HEK293 (cell line): ENCODE results near the gene MYH7B.

Experiments used
- CTCF ChIA-PET: fragments of 350-600 bp; formaldehyde crosslinking; extraction: SDS; loops from one replicate; lab custom pipeline; 2021; ENCODE audit warnings: antibody characterized with exemption; lab: Yijun Ruan, JAX
- POLR2A ChIA-PET: fragments of 300-600 bp; formaldehyde crosslinking; extraction: SDS; loops from one replicate; lab custom pipeline; 2020; ENCODE audit warnings: antibody characterized with exemption, inconsistent platforms; lab: Yijun Ruan, JAX
- H3K27ac ChIP-seq: fragments of 200-500 bp; sonication (Bioruptor generic); 2 replicates; pipeline ENCODE4 v1.5.1; 2014; ENCODE audit warnings: low read depth, low read length, control low read depth, inconsistent platforms; ENCODE audit errors: extremely low read depth
- H3K36me3 ChIP-seq, 2 experiments: fragments of 200-500 bp in 1 of 2; sonication (Bioruptor generic) in 1 of 2; 1 replicate in 1 of 2; 2 replicates in 1 of 2; pipeline ENCODE4 v1.5.1; 2014 to 2017; ENCODE audit warnings: inconsistent platforms in 2 of 2, low read length in 2 of 2; ENCODE audit not compliant: control insufficient read depth in 2 of 2, insufficient read depth in 1 of 2
- H3K4me1 ChIP-seq: fragments of 200-500 bp; sonication (Bioruptor generic); 2 replicates; pipeline ENCODE4 v1.5.1; 2014; ENCODE audit warnings: mild to moderate bottlenecking, low read length, inconsistent platforms; ENCODE audit not compliant: control insufficient read depth, insufficient read depth
- H3K4me3 ChIP-seq: 2 replicates; pipeline ENCODE4 v1.5.1; 2011; ENCODE audit warnings: low read depth, mild to moderate bottlenecking, control low read depth, low read length, moderate library complexity
- H3K9me3 ChIP-seq: fragments of 200-500 bp; sonication (Bioruptor generic); 2 replicates; pipeline ENCODE4 v1.5.1; 2014; ENCODE audit warnings: low read depth, low read length, inconsistent platforms; ENCODE audit not compliant: control insufficient read depth, insufficient read depth
- BCL11A ChIP-seq: fragments of 450-650 bp; formaldehyde crosslinking; IDR thresholded peaks from 2 replicates; pipeline ENCODE4 v1.5.1; 2016; ENCODE audit warnings: low read depth, missing biosample characterization, missing genetic modification characterization
- IKZF3 ChIP-seq: fragments of 450-650 bp; IDR thresholded peaks from 2 replicates; pipeline ENCODE4 v1.5.0; 2018; ENCODE audit warnings: missing biosample characterization, mild to moderate bottlenecking, missing genetic modification characterization, moderate library complexity
- MZF1 ChIP-seq: fragments of 450-650 bp; formaldehyde crosslinking; IDR thresholded peaks from 2 replicates; pipeline ENCODE4 v1.5.1; 2017; ENCODE audit warnings: missing biosample characterization, missing genetic modification characterization, borderline replicate concordance
- SCRT1 ChIP-seq: fragments of 450-650 bp; formaldehyde crosslinking; IDR thresholded peaks from 2 replicates; pipeline ENCODE4 v1.5.1; 2016; ENCODE audit warnings: missing biosample characterization, missing genetic modification characterization, borderline replicate concordance
- SCRT2 ChIP-seq: fragments of 450-650 bp; formaldehyde crosslinking; IDR thresholded peaks from 2 replicates; pipeline ENCODE4 v1.5.1; 2016; ENCODE audit warnings: missing biosample characterization, missing genetic modification characterization
- ZIC2 ChIP-seq: fragments of 450-650 bp; formaldehyde crosslinking; IDR thresholded peaks from 2 replicates; pipeline ENCODE4 v1.5.1; 2016; ENCODE audit warnings: missing biosample characterization, missing genetic modification characterization
- ZNF184 ChIP-seq: fragments of 450-650 bp; IDR thresholded peaks from 2 replicates; pipeline ENCODE4 v1.5.1; 2018; ENCODE audit warnings: missing biosample characterization, mild to moderate bottlenecking, missing genetic modification characterization
- ZNF239 ChIP-seq: fragments of 450-650 bp; formaldehyde crosslinking; IDR thresholded peaks from 2 replicates; pipeline ENCODE4 v1.5.1; 2016; ENCODE audit warnings: missing biosample characterization, missing genetic modification characterization
- ZNF274 ChIP-seq, 2 experiments: fragments of 200-500 bp in 1 of 2; fragments of 450-650 bp in 1 of 2; sonication (Bioruptor generic) in 1 of 2; formaldehyde crosslinking in 1 of 2; IDR thresholded peaks; 2 replicates each; pipeline versions ENCODE4 v1.5.1 to v1.6.1; 2014 to 2016; ENCODE audit warnings: borderline replicate concordance in 1 of 2, inconsistent platforms in 1 of 2, low read length in 1 of 2, missing biosample characterization in 1 of 2, missing genetic modification characterization in 1 of 2
- ZNF311 ChIP-seq: fragments of 450-650 bp; formaldehyde crosslinking; IDR thresholded peaks from 2 replicates; pipeline ENCODE4 v1.5.1; 2017; ENCODE audit warnings: missing biosample characterization, missing genetic modification characterization, borderline replicate concordance
- ZNF354C ChIP-seq: fragments of 450-650 bp; formaldehyde crosslinking; IDR thresholded peaks from 2 replicates; pipeline ENCODE4 v1.5.1; 2016; ENCODE audit warnings: missing biosample characterization, missing genetic modification characterization, low read depth, borderline replicate concordance
- ZNF433 ChIP-seq: fragments of 450-650 bp; formaldehyde crosslinking; IDR thresholded peaks from 2 replicates; pipeline ENCODE4 v1.5.1; 2016; ENCODE audit warnings: missing biosample characterization, missing genetic modification characterization, low read depth
- ZNF488 ChIP-seq: fragments of 450-650 bp; formaldehyde crosslinking; IDR thresholded peaks from 2 replicates; pipeline ENCODE4 v1.5.1; 2016; ENCODE audit warnings: missing biosample characterization, missing genetic modification characterization
- ZNF768 ChIP-seq: fragments of 450-650 bp; formaldehyde crosslinking; IDR thresholded peaks from 2 replicates; pipeline ENCODE4 v1.5.1; 2018; ENCODE audit warnings: missing biosample characterization, mild to moderate bottlenecking, missing genetic modification characterization
- ZNF776 ChIP-seq: fragments of 450-650 bp; formaldehyde crosslinking; IDR thresholded peaks from 2 replicates; pipeline ENCODE4 v1.5.0; 2017; ENCODE audit warnings: missing biosample characterization, missing genetic modification characterization, borderline replicate concordance
- ZNF830 ChIP-seq: fragments of 450-650 bp; IDR thresholded peaks from 2 replicates; pipeline ENCODE4 v1.5.0; 2018; ENCODE audit warnings: missing biosample characterization, missing genetic modification characterization, low read depth, mild to moderate bottlenecking, moderate library complexity
- ZSCAN16 ChIP-seq: fragments of 450-650 bp; formaldehyde crosslinking; IDR thresholded peaks from 2 replicates; pipeline ENCODE4 v1.5.1; 2016; ENCODE audit warnings: missing biosample characterization, missing genetic modification characterization
- TF ChIP-seq, protein P1 (sequence below): fragments of 450-650 bp; formaldehyde crosslinking; IDR thresholded peaks from 2 replicates; pipeline ENCODE4 v1.5.1; 2017; ENCODE audit warnings: missing biosample characterization, missing genetic modification characterization

Gene MYH7B

GRCh38 chr20:34996243-34997028 is 40.8 kb downstream of the MYH7B start:
- H3K9me3 ChIP-seq, result no peaks in the 10 kb centered on the region
- no peak overlapping the region for H3K4me3 ChIP-seq
- no peak overlapping the region for H3K27ac ChIP-seq
- CTCF ChIA-PET, result no interaction called here
- H3K4me1 ChIP-seq, result no peaks in the 10 kb centered on the region
- no peak for TF ChIP-seq ZSCAN16 (tag by site-specific recombination)
- TF ChIP-seq SCRT1 (tag by site-specific recombination), result peak; percentile 95; the same call in 1 of the 2 replicates
- peak; percentile 97 for TF ChIP-seq SCRT2
- peaks cover 0 to 79% of the 10 kb centered on the region in 2 experiments; a peak in 1 of 3 replicates for H3K36me3 ChIP-seq
- POLR2A ChIA-PET, result interaction anchor here (0.8 kb wide), 1 partner anchor 10 kb away, joined by 3 read pairs; no protein-coding TSS in a partner anchor

DNA sequence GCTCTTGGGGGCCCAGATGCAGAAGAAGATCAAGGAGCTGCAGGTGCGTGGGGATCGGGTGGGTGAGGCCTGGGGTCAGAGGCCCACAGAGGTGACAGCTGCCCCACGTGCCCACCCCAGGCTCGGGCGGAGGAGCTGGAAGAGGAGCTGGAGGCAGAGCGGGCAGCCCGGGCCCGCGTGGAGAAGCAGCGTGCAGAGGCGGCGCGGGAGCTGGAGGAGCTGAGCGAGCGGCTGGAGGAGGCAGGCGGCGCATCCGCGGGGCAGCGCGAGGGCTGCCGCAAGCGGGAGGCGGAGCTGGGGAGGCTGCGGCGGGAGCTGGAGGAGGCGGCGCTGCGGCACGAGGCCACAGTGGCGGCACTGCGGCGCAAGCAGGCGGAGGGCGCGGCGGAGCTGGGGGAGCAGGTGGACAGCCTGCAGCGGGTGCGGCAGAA is 41.5 kb downstream of the MYH7B start:
- Histone ChIP-seq H3K4me3 (no peak overlapping the region), H3K27ac (no peak overlapping the region), H3K36me3 (peaks cover 0 to 86% of the 10 kb centered on the region in 2 experiments; a peak in 1 of 3 replicates)
- POLR2A ChIA-PET, result no interaction called here
- CTCF ChIA-PET, result interaction anchor here (1.8 kb wide), 1 partner anchor 123 kb away, joined by 6 read pairs; no protein-coding TSS in a partner anchor
- TF ChIP-seq ZNF239 (tag by site-specific recombination), result no peak
- no peak for TF ChIP-seq ZNF433 (tag by site-specific recombination)
- no peak for TF ChIP-seq ZIC2 (tag by site-specific recombination)
- TF ChIP-seq ZNF354C, result no peak
- no peak for TF ChIP-seq ZNF488
- no peak for TF ChIP-seq ZNF776 (tag by site-specific recombination)
- no peak for TF ChIP-seq ZNF274 (IDR thresholded peaks at IDR 0.05; ENCODE audit: low read length)
- no peak for TF ChIP-seq ZNF274 (tag by site-specific recombination; IDR thresholded peaks at IDR 0.05; ENCODE audit: borderline replicate concordance)
- no peak for TF ChIP-seq MZF1 (tag by site-specific recombination)
- TF ChIP-seq SCRT1 (tag by site-specific recombination), result no peak
- no peak for TF ChIP-seq ZNF768 (tag by site-specific recombination)
- no peak for TF ChIP-seq ZNF830 (tag by site-specific recombination)
- TF ChIP-seq IKZF3 (tag by site-specific recombination), result no peak
- no peak for TF ChIP-seq ZNF184 (tag by site-specific recombination)
- TF ChIP-seq ZNF311 (tag by site-specific recombination), result no peak
- TF ChIP-seq, protein P1, sequence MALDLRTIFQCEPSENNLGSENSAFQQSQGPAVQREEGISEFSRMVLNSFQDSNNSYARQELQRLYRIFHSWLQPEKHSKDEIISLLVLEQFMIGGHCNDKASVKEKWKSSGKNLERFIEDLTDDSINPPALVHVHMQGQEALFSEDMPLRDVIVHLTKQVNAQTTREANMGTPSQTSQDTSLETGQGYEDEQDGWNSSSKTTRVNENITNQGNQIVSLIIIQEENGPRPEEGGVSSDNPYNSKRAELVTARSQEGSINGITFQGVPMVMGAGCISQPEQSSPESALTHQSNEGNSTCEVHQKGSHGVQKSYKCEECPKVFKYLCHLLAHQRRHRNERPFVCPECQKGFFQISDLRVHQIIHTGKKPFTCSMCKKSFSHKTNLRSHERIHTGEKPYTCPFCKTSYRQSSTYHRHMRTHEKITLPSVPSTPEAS (tag by site-specific recombination), result no peak
- TF ChIP-seq, all 188 proteins: peak for 0
- Histone ChIP-seq H3K4me1 (no peaks in the 10 kb centered on the region), H3K9me3 (no peaks in the 10 kb centered on the region)

GRCh38 chr20:34997774-34998173 is 42.1 kb downstream of the MYH7B start:
- Histone ChIP-seq H3K4me1 (no peaks in the 10 kb centered on the region), H3K9me3 (no peaks in the 10 kb centered on the region), H3K27ac (no peak overlapping the region), H3K4me3 (no peak overlapping the region), H3K36me3 (peaks cover 0 to 91% of the 10 kb centered on the region in 2 experiments; a peak in 1 of 3 replicates)
- POLR2A ChIA-PET, result no interaction called here
- TF ChIP-seq ZSCAN16 (tag by site-specific recombination) (no peak), SCRT2 (peak; percentile 65; the same call in 1 of the 2 replicates), BCL11A (peak; percentile 85; the same call in 1 of the 2 replicates)
- CTCF ChIA-PET, result interaction anchor here (0.6 to 1.8 kb wide), 2 partner anchors 39 to 124 kb away, joined by 3 to 6 read pairs; no protein-coding TSS in a partner anchor
